ENCODE data around the gene OGFR.
"Not testable (repeated sequence)": the region's sequence is repeated elsewhere in the genome, so short reads cannot be mapped to it uniquely, and the experiment has no call there.

- TF ChIP-seq CTCF, EZH2phosphoT487, EZH2 (IDR thresholded peaks at IDR 0.05): not testable (repeated sequence)
Measured at GRCh38 chr20:62848917-62849316, 44.3 kb downstream of the OGFR start.

Measured in neural progenitor cell (in vitro differentiated cells).